Measurements from ENCODE around the gene CARHSP1.
A peak's percentile ranks its signal among the peaks of the same experiment; 100 is the strongest.
"Not testable (repeated sequence)": the region's sequence is repeated elsewhere in the genome, so short reads cannot be mapped to it uniquely, and the experiment has no call there.

The CARHSP1 gene

DNA sequence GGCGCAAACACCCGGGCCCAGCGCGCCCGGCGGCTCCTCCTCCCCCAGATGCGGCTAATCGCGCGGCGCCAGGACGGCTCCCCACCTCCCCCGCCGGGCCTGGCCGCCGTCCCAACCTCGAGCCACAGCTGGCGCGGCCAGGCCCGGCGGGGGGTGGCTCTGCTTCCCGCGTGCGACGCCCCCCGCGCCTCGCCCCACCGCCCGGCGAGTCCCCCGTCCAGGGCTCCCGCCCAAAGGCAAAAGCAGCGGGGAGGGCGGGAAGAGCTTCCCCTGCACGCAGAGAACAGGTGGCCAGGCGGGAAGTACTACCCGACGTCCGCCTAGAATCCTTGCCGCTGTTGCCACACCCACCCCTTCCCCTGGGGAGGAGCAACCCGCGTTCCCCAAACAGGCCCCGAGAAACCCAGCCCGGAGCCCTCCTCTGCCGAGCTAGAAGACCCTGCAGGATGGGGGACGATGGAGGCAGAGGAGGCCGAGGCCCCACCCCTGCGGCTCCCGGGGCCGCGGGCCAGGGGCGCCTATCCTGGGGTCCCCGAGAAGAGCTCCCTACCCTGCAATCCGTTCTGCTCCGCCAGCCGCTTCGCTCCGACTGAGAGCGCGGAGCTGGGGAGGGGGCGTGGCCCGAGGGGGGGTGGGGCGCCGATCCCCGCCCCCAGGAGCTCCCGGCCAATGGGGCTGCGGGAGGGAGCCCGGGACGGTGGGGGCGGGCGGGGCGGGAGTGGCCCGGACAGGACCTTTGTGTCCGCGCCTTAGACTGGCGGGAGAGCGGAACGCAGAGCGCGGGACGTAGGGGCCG, at the start of gene CARHSP1:
Gene CARHSP1 (minus strand): TSS at position 591 of the 796 bp plus-strand sequence. CDS start 9,678 bp downstream, outside the sequence.
- DNase-seq, result peak; percentile 84

DNA sequence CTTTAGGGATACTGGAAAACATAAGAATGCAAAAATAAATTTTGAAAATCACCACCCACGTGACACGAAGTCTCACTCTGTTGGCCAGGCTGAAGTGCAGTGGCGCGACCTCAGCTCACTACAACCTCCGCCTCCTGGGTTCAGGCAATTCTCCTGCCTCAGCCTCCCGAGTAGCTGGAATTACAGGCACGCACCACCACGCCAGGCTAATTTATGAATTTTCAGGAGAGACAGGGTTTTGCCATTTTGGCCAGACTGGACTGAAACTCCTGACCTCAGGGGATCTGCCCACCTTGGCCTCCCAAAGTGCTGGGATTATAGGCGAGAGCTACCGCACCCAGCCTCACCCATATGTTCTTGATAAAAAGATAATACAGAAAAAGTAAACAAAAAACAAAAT, 48.5 kb upstream of the CARHSP1 start:
- not testable (repeated sequence) for DNase-seq

DNA sequence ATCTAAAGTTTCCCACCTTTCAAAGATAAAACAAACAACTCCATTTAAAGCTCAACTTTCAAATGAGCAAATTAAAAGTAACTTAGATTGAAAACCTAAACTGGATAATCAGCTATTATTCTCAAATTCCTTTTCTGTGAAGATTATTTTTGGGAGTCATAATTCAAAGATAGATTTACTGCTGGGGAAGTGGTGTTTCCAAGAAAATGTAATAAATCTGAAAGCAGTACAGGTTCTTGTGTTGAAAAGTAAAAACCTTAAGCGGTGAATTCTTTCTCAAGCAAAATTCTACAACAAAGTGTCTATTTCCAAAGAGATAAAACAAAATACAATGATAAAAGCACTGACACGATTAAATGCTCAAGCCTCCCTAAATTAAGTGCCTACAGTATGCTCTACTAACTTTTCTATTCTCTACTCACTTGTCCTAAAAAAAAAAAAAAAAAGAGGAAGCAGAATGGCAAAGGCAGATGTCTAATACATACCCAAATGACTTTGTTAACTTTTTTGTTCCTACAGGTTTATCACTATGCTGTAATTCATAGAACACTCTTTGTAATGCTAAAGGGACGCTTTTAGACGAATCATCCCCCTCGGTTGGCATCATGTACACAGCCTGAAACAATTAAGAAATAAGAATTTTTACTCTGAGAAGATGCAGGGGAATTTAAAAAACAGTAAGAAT, 47.9 kb upstream of the CARHSP1 start:
- DNase-seq, result no peak

DNA sequence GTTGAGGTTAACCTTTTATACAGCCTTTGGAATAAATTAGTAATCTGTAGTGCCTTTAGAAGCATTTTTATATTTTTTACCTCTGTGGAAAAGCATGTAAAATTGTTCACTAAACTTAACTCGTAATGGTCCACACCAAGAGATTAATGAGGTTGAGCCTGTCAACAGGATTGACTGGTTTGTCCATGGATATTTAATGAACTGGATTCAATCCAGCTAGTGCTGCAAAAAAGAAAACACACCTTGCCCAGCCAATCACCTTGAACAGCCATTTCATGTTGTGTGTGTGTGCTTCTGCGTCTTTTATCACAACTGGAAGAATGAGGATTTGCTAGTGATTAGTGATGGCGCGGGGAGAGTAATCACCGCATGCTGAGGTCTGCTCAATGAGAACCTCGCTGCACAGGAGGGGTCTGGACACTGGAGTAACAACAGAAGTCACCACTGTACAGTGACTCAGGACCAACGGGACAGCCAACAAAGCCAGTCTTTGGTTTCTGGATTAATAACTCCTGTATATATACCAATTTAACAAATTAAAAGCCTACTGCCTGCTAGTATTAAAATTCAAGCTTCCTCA, 47.0 kb upstream of the CARHSP1 start:
- DNase-seq, result no peak

DNA sequence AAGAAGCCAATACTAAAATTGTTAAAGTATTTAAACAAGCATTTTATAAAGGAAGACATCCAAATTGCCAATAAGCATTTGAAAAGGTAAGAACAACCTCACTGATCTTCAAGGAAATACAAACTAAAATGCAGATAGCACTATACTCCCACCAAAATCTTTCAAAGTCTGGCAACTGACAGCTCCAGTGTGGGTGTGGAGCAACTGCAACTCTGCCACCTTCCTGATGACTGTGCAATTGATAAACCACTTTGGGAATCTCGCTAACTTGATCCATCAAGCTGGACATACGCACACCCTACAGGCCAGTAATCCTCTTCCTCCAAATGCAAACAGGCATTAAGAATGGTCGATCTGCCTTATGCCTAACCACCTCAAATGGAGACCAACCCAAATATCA, 45.3 kb upstream of the CARHSP1 start:
- no peak for DNase-seq

DNA sequence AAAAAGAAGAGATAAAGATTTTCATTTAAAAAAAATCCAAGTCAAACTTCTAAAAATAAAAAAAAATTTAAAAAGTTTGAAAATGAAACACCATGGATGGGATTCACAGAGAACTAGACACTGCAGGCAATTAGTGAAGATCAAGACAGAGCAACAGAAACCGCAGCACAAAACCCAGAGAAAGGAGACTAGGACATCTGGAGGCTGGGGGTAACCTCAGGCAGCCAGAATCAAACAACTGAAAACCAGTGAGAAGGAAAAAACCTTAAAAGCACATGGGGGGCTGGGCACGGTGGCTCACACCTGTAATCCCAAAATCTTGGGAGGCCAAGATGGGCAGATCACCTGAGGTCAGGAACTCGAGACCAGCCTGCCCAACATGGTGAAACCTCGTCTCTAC, 44.0 kb upstream of the CARHSP1 start:
- DNase-seq, result no peak

DNA sequence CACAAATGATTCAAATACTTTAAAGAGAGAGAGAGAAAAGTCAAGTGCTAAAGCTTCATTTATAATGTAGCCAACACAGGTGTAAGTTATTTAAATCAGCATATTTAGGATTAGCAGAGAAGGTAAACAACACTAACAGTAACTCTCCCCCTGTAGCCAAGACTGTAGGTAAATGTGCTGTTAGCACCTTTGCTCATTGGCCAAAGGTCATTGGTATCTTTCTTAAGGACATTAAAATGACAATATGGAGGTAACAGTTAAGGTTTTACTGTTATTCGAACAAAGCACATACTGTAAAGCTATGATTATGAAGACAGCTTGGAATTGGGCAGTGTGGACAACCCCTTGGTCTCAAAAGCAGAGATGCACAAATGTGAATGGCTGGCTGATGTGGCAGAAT, 42.0 kb upstream of the CARHSP1 start:
- DNase-seq, result no peak

DNA sequence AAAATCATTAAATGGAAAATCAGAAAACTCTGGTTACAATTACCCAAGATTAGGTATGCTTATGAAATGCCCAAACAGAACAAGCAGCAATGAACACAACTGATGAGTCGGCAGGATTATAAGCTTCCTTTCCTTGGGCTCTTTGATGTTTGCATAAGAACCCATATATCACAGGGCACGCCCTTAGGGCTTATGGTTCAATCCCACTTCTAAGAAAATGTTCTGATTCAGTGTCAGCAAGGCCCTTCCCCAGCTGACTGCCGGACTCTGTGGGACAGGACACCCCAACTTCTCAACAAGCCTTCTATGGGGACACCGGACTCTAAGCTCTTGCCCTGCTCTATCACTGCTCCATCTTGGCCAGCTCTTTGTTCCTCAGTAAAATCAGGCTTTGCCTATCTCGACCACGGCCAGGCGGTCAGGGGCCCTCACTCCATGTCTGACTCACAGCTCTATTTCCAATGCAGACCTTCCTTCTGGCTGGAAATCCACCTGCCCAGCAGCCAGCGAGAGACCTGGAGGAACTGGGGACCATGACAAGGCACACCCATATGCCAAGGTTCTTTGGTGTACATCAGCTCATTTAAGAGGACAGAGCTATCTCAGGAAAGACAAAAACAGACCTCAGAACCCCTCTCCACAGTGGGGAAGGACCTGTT, 40.1 kb upstream of the CARHSP1 start:
- no peak for DNase-seq

DNA sequence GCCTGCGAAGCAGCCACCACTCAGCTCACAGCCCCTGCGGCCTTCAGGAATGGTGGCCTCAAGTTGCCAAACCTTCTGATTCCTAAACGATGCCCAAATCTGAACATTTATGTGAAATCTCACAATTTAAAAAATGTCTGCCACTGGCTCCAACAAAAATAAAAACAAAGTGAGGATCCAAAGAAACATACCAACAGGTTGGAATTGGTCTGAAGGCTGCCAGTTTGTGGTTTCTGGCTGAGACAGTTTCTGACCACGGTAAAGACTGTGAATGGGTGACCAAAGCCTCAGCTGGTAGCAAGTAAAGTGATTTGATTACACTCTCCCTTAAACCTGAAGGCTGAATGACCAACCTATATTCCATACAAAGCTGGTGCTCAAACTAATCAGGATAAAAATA, 38.3 kb upstream of the CARHSP1 start:
- no peak for DNase-seq

DNA sequence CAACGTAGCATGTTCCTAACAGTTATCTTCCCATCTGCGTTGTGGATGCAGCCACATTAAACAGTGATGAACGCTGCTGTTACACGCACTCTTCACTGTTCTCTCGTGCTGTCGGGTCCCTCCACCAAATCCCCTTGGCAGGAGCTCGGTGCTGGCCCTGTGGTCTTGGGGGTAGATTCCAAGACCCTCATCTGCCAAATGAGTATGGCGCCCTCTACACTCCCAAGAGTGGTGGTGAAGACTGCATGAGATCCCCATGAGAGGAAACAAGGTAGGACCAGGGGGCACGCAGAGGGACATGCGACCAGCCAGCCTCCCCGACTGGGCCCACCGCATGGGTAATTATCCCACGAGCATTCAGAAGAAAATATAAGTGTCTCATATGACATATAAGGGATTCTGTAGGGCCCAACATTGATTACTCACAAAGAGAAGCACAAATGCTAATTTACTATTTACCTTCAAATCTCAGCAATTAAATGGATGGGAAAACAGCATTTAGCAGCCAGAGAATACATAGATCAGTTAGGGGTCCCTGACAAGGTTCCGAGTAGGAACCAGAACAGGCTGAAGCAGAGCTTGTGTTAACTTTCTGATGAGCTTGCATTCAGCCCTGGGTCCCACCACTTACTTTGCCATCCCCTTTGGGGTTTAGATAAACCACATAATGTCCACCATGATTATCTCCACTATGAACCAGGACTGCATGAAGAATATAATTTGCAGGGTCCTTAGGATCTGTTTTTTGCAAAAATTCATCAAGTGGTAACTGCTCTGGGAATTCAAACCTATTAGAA, 37.2 kb upstream of the CARHSP1 start:
- no peak for DNase-seq

DNA sequence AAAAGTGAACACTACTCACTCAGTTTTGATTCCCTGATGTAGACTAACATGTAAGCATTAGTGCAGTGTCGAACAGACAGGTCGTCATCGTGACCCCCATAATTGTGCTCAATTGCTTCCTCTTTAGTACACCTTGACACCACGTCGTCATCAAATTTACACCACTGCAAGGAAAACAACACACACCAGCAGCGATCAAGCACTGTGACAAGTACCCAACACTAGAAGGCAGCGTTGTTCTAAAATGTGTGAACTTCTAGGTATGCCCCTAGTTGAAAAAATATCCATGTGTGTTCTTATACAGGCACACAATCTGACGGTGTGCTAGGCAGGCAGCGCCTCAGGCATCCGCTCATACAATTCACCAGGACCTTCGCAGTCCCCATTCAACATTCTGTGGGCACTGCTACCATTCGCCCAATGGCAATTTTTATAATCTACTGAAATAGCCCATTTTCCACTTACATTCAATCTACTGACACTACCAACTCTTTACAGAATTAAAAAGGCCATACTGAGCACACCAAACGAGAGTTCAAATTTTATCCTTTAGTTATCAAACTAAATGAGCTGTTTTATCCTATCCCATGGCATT, 36.5 kb upstream of the CARHSP1 start:
- DNase-seq, result peak; percentile 36

DNA sequence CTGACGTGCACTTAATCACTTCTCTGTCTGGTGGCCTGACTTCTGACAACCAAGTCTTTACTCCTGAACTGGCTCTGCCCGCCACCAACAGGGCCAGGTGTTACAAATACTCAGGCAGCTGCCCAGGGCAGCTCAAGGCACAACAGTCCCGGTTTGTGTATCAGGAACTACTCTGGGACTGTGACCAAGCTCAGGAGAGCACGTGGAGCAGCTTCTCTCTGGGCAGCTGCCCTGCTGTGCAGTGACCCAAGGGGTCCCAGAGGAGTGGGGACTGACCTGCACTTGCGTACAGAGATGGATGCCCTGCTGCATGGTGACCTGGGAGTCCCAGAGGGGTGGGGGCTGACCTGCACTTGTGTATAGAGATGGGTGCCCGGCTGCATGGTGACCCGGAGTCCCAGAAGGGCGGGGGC, 35.2 kb upstream of the CARHSP1 start:
- DNase-seq, result no peak

DNA sequence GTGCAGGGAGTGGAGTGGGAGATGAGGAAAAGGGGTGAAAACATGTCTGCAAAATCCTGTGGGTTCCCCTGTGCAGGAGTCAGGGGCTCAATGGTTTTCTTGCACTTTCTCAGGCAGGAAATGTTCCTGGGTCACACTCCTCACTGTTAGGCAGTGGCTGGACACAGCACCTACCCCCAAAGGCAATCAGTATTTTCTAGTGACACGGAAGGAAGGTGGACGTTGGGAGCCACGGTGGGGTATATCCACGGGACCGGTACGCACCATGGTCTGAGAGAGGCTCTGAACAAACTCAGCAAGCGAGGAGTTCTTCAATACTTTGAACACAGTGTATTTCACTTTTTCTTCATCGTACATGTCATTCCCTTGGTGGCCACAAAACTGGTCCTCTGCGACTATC, 34.2 kb upstream of the CARHSP1 start:
- DNase-seq, result no peak

DNA sequence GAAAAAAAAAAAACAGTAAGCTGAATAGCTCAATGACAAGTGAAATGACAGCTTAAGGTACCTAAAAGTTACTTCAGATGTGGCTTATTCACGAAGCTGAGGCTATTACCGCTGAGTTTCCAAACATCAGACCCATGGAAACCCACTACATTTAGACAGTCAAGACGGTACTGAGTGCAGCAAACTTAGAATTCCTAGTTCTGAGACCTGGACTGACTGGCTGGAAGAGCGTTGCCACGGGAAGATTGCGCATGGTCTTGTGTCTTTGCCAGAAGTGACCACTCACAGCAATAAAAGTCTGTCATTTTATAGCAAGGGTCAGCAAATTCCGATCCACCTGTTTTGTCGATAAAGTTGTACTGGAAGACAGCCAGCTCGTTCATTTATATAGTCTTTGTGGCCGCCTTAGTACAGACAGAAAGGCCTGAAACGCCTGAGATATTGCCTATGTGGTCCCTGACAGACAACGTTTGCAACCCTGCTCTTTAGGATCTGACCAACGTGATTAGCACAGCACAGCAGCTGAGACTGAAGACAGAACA, 32.6 kb upstream of the CARHSP1 start:
- DNase-seq, result no peak

DNA sequence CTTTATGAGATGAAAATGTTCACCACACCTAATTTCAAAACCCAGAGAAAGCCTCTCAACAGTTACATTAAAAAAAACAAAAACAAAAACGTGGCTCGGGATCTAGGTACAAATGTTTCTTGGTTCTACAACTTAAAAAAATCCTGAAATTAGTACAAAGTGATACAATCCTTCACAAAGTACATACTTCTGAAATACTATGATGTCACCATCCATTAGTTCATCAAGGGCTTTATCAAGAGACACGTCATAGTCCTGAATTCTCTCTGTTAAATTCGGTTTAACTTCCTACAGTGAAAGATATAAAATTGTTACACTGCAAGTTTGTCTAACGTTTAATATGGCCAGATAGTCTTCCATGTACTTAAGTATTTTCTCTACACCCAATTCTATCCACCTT, 31.5 kb upstream of the CARHSP1 start:
- no peak for DNase-seq

DNA sequence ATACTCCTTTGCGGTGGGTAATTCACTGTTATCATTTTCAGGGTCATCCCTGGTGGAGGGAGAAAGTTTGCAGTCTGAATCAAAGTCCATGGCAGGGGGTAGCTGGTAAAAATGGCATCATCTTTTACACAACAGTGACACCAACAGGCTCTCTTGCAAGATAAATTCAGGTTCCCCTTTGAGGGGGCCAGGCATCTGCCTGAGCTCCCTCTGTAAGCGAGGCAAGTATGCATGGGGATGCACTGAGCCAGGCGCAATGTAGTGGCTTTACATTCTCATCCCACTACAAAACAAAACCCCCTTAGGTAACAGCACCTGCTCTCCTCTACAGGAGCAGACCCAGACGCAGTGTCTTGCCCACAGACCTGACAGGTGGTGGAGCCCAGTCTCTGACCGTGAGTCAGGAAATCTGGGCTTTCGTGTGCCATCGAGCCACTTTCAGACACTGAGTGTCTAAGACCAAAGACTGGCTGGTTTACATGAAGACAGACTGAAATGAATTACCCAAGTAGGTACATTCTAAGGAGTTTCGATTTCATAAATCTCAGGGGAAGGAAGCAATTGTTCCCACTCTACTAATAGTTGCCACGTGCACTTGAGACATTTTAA, 31.0 kb upstream of the CARHSP1 start:
- DNase-seq, result no peak

DNA sequence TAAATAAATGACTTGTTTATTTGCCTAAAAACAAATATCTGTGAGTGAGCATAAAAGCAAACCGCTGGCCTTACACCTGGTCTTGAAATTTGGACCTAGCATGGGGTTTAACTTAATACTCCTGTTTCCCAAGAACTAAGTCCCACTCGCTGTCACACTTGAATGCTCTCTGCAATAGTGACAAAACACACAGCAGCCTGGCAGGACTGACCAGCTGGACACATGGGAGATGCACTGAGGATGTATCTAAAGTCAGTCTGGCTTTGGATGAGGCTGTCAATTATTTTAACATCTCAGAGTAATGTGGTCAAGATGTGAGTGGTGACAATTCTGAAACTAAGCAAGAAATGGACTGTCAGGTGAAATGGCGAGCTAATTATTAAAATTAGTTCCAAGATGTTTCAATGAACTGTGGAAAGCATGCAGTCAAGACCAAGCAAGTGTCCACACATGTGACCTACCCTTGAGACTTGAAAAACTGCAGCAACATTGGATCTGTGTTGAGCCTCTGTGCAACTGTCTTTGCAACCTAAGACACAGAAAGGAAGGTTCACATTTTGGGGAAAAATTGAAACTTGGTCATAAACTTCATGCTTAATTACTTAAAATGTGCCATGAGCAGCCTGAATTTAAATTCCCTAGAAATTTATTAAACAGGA, 30.0 kb upstream of the CARHSP1 start:
- no peak for DNase-seq

DNA sequence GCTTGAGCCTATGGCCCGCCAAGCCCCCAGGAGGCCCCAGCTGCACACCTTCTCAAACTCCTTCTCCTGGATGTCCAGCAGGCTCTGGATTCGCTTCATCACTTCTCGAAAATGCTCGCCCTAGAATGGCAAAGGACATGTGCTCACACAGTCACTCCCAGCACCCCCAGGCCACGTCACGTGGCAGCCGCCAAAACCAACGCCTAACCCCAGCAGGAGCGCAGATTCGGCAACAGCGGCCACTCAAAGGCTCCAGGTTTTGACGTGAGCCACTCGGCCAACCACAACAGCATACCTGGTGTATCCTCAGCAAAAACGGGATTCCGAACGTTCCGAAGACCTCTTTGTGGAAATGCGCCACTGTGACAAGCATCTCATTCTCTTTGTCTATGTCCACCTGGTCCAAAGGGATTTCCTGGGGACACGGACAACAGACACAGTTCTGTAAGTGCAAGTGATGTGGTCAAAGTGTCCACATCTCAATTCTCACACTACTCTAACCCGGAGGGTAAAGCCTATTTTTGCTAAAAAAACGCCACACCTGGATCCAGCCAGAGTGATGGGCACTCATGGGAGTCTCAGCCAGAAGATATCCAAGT, 26.0 kb upstream of the CARHSP1 start:
- DNase-seq, result no peak

DNA sequence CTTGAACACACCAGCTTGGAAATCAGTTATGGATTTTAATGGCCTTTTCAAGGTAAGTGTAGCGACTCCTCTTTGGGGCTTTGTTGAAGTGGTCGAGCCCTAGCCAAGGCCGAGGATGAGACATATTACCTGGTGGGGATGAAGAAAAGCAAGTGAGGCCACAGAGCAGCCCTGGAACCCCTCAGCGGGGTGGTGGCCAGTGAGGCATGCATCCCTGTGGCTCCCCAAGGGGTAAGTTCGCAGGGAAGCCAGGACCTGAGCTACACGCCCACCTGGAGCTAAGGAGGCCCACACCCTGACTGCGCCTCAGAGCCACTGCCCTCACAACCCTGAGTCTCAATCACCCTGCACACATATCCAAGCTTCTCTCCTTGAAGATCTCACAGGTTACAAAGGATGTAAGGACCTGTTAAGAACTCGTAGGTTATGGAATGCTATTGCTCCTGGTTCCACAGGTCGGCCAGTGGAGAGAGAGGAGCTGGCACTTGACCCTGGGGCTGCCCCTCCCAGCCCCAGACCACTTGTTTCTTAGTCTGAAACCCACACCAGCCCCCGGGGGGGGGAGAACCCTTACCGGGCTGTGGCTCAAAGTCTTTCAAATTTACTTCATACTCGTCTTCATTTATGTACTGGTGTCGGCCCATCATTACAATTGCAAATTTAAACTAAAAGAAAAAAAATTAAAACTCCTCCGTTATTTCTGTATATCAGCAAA, 25.3 kb upstream of the CARHSP1 start:
- DNase-seq, result no peak

DNA sequence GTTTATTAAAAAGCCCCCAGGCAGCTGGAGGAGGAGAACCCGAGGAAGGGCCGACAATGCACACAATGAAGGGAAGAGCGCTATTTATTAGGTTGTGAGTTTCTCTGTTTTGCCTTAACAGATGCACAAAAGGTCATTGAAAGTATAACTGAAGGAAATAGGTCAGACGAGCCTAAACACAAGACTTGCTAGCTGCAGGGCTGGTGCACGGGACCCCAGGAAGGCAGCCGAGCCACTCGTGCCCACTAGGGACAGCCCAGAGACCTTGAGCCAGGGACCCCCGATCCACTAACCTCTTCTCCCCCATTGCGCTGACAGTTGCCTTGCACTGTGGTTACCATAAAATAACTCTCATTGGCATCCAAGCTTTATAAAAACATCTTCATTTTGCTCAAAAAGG, 24.6 kb upstream of the CARHSP1 start:
- no peak for DNase-seq

All from CD4-positive, alpha-beta T cell treated with Interleukin-17A for 1 hour (primary cell).